Tibial nerve (tissue), 4 donors: ENCODE data around the gene KRTAP4-2.

Experiments
- CTCF ChIP-seq, 5 experiments: fragments of 200-600 bp in 3 of 5; fragments of 450-650 bp in 2 of 5; sonication (generic) in 3 of 5; IDR thresholded peaks; one replicate each; pipeline ENCODE4 v1.5.1; 2016 to 2019; ENCODE audit warnings: antibody characterized with exemption in 5 of 5, mild to moderate bottlenecking in 3 of 5, moderate library complexity in 2 of 5
- EP300 ChIP-seq, 2 donors: sonication (generic); formaldehyde crosslinking; IDR thresholded peaks; one replicate each; pipeline ENCODE4 v1.6.1; 2017; ENCODE audit warnings: antibody characterized with exemption in 2 of 2, mild to moderate bottlenecking in 1 of 2
- POLR2A ChIP-seq, 2 donors: fragments of 450-650 bp; IDR thresholded peaks; one replicate each; pipeline ENCODE4 v1.6.1; 2017; ENCODE audit warnings: antibody characterized with exemption in 2 of 2, mild to moderate bottlenecking in 2 of 2, moderate library complexity in 2 of 2

- TF ChIP-seq POLR2A (IDR thresholded peaks at IDR 0.05), result no peak
- no peak for TF ChIP-seq EP300 (IDR thresholded peaks at IDR 0.05)
- TF ChIP-seq CTCF (IDR thresholded peaks at IDR 0.05), result no peak
Observed at GRCh38 chr17:41199421-41200078, 21.5 kb upstream of the KRTAP4-2 start.
